SH-SY5Y (cell line): Measurements from ENCODE around the gene PIK3R4.

Source experiments
- GATA2 ChIP-seq: IDR thresholded peaks from 2 replicates; pipeline ENCODE4 v1.6.1; 2011; ENCODE audit warnings: mild to moderate bottlenecking, low read depth, low read length
- GATA3 ChIP-seq: IDR thresholded peaks from 2 replicates; pipeline ENCODE4 v1.6.1; 2011; ENCODE audit warnings: low read depth, mild to moderate bottlenecking, low read length, moderate library complexity

DNA sequence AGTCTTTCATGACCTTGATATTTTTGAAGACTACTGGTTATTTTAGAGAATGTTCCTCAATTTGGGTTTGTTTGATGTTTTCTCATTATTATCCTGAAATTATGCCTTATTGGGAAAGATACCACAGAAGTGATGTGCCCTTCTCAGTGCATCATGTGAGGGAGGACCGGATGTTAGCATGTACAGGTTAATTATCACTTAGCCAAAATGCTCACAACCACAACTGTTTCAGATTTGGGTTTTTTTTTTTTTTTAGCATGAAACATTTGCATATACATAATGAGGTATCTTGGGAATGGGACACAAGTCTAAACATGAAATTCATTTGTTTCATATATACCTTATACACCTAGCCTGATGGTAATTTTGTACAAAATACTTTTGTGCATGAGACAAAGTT is 59.8 kb downstream of the PIK3R4 start:
- no peak for TF ChIP-seq GATA2
- TF ChIP-seq GATA3, result no peak
